GM21528 (cell line): Measurements from ENCODE around the gene SPTLC2.

Source experiments
- ATAC-seq: cut with Tn5 transposase; IDR thresholded peaks from one replicate; pipeline ENCODE4 v1.9.1; 2021; ENCODE audit warnings: mild to moderate bottlenecking, moderate library complexity; ENCODE audit not compliant: unreplicated experiment, low FRiP score

SPTLC2 gene

GRCh38 chr14:77475432-77476115 is 140.9 kb downstream of the SPTLC2 start:
- no peak for ATAC-seq

- no peak for ATAC-seq
These were observed 141.8 kb downstream of the SPTLC2 start for GRCh38 chr14:77474479-77475177.

GRCh38 chr14:77473921-77474320 is 142.5 kb downstream of the SPTLC2 start:
- no peak for ATAC-seq

GRCh38 chr14:77470224-77470870 is 146.1 kb downstream of the SPTLC2 start:
- no peak for ATAC-seq

GRCh38 chr14:77469539-77469938 is 146.9 kb downstream of the SPTLC2 start:
- no peak for ATAC-seq

GRCh38 chr14:77469067-77469505 is 147.4 kb downstream of the SPTLC2 start:
- ATAC-seq = no peak

- ATAC-seq = no peak
These were observed 148.6 kb downstream of the SPTLC2 start for GRCh38 chr14:77467801-77468200.

- no peak for ATAC-seq
These were observed 157.2 kb downstream of the SPTLC2 start for GRCh38 chr14:77459072-77459723.

GRCh38 chr14:77458249-77458950 is 158.0 kb downstream of the SPTLC2 start:
- ATAC-seq = peak; percentile 18

- ATAC-seq = peak; percentile 91
These were observed 158.8 kb downstream of the SPTLC2 start, which contains the start of the genes AHSA1 and VIPAS39 for GRCh38 chr14:77457522-77458248. Gene AHSA1, plus strand, starts transcription at chr14:77458093. Its CDS starts 97 bp downstream, at chr14:77458190. Gene VIPAS39, minus strand, starts transcription at chr14:77457601. Its CDS starts 3,499 bp downstream, at chr14:77454102.

GRCh38 chr14:77457115-77457521 is 159.3 kb downstream of the SPTLC2 start:
- ATAC-seq = peak; percentile 19
